HepG2 (cell line): ENCODE results near the gene CPXM1. TPM values are rescaled to one million over a fixed set of nuclear protein-coding genes. Genes with fewer than 3 reads are reported as not detected.
A peak's percentile ranks its signal among the peaks of the same experiment; 100 is the strongest.

Experiments used
- ARHGAP35 ChIP-seq: sonication (generic); formaldehyde crosslinking; IDR thresholded peaks from 2 replicates; pipeline ENCODE4 v1.9.0; 2022; ENCODE audit warnings: mild to moderate bottlenecking, inconsistent platforms, moderate library complexity, missing genetic modification reagents, borderline replicate concordance
- ARNT2 ChIP-seq: sonication (generic); formaldehyde crosslinking; IDR thresholded peaks from 2 replicates; pipeline ENCODE4 v1.8.0; 2022; ENCODE audit warnings: mild to moderate bottlenecking, low read depth, missing genetic modification reagents, moderate library complexity
- CREM ChIP-seq, 2 experiments: sonication (generic) in 1 of 2; formaldehyde crosslinking in 1 of 2; IDR thresholded peaks; 2 replicates each; pipeline versions ENCODE4 v1.4.0 to v1.6.1; 2016 to 2020; ENCODE audit warnings: antibody characterized with exemption in 1 of 2, mild to moderate bottlenecking in 1 of 2, missing genetic modification reagents in 1 of 2
- FOSL2 ChIP-seq: sonication (generic); formaldehyde crosslinking; IDR thresholded peaks from 2 replicates; pipeline ENCODE4 v1.4.0; 2020; ENCODE audit warnings: missing genetic modification reagents
- FOXJ3 ChIP-seq: sonication (generic); formaldehyde crosslinking; IDR thresholded peaks from 2 replicates; pipeline ENCODE4 v1.4.0; 2020; ENCODE audit warnings: missing genetic modification reagents, mild to moderate bottlenecking, borderline replicate concordance
- KDM3A ChIP-seq: IDR thresholded peaks from 2 replicates; pipeline ENCODE4 v1.6.1; 2018; ENCODE audit warnings: low read depth, missing compliant biosample characterization
- SIN3B ChIP-seq: fragments of 150-350 bp; IDR thresholded peaks from 2 replicates; pipeline ENCODE4 v1.6.1; 2014; ENCODE audit warnings: low read length
- SSRP1 ChIP-seq: IDR thresholded peaks from 2 replicates; pipeline ENCODE4 v1.6.1; 2016; ENCODE audit warnings: control low read depth
- STAT5B ChIP-seq: sonication (generic); formaldehyde crosslinking; IDR thresholded peaks from 2 replicates; pipeline ENCODE4 v1.4.0; 2020; ENCODE audit warnings: missing genetic modification reagents
- TFDP2 ChIP-seq: sonication (generic); formaldehyde crosslinking; IDR thresholded peaks from 2 replicates; pipeline ENCODE4 v1.4.0; 2020; ENCODE audit warnings: missing genetic modification reagents
- THYN1 ChIP-seq: sonication (generic); formaldehyde crosslinking; IDR thresholded peaks from 2 replicates; pipeline ENCODE4 v1.8.1; 2023; ENCODE audit warnings: low read depth, mild to moderate bottlenecking, moderate library complexity, missing genetic modification reagents, borderline replicate concordance
- ZBTB42 ChIP-seq: sonication (generic); formaldehyde crosslinking; IDR thresholded peaks from 2 replicates; pipeline ENCODE4 v1.5.0; 2020; ENCODE audit warnings: mild to moderate bottlenecking, missing genetic modification reagents
- ZBTB7A ChIP-seq: sonication (generic); formaldehyde crosslinking; IDR thresholded peaks from 2 replicates; pipeline ENCODE4 v1.8.0; 2022; ENCODE audit warnings: mild to moderate bottlenecking, missing genetic modification reagents
- ZFX ChIP-seq: sonication (generic); formaldehyde crosslinking; IDR thresholded peaks from 2 replicates; pipeline ENCODE4 v1.4.0; 2020; ENCODE audit warnings: mild to moderate bottlenecking, low read depth, missing genetic modification reagents, moderate library complexity
- ZNF101 ChIP-seq: sonication (generic); formaldehyde crosslinking; IDR thresholded peaks from 2 replicates; pipeline ENCODE4 v1.4.0; 2020; ENCODE audit warnings: mild to moderate bottlenecking, low read depth, missing genetic modification reagents, borderline replicate concordance
- ZNF275 ChIP-seq: sonication (generic); formaldehyde crosslinking; IDR thresholded peaks from 2 replicates; pipeline ENCODE4 v1.8.0; 2022; ENCODE audit warnings: missing genetic modification reagents, mild to moderate bottlenecking, inconsistent platforms, borderline replicate concordance
- ZNF331 ChIP-seq: sonication (generic); formaldehyde crosslinking; IDR thresholded peaks from 2 replicates; pipeline ENCODE4 v1.4.0; 2020; ENCODE audit warnings: missing genetic modification reagents
- ZNF367 ChIP-seq: sonication (generic); formaldehyde crosslinking; IDR thresholded peaks from 2 replicates; pipeline ENCODE4 v1.4.0; 2020; ENCODE audit warnings: missing genetic modification reagents, borderline replicate concordance
- ZNF75D ChIP-seq: sonication (generic); formaldehyde crosslinking; IDR thresholded peaks from 2 replicates; pipeline ENCODE4 v1.8.1; 2023; ENCODE audit warnings: missing genetic modification reagents, mild to moderate bottlenecking, borderline replicate concordance
- ZNF816 ChIP-seq: sonication (generic); formaldehyde crosslinking; IDR thresholded peaks from 2 replicates; pipeline ENCODE4 v1.8.0; 2022; ENCODE audit warnings: missing genetic modification reagents, mild to moderate bottlenecking, borderline replicate concordance
- polyA plus RNA-seq, 8 experiments: library from polyadenylated mRNA; depleted of rRNA in 3 of 8; stranded (reverse) in 7 of 8; unstranded in 1 of 8; fragments of >200 nt; fragmentation: Illumina TruSeq in 4 of 8; extraction: Trizol in 4 of 8; gene quantifications; 2 replicates each; pipeline versions ENCODE4 v1.2.1 to v1.2.3, GENCODE V29; 2011 to 2016; ENCODE audit warnings: low read depth in 4 of 8, missing spikeins in 1 of 8, mixed read lengths in 1 of 8; ENCODE audit not compliant: insufficient read depth in 1 of 8
- total RNA-seq, 5 experiments: library from RNA; depleted of rRNA; stranded (reverse); fragments of >200 nt; fragmentation: Illumina TruSeq; extraction: Trizol; gene quantifications; 2 replicates each; pipeline ENCODE4 v1.2.3, GENCODE V29; 2016; ENCODE audit warnings: low read depth in 1 of 5
- TF ChIP-seq, protein P1 (sequence below): conservative IDR thresholded peaks from 2 replicates; pipeline ENCODE4 v1.6.1; 2018; ENCODE audit warnings: missing genetic modification reagents
- TF ChIP-seq, protein P2 (sequence below): IDR thresholded peaks from 2 replicates; pipeline ENCODE4 v1.6.1; 2016; ENCODE audit warnings: control low read depth
- TF ChIP-seq, protein P3 (sequence below): sonication (generic); formaldehyde crosslinking; IDR thresholded peaks from 2 replicates; pipeline ENCODE4 v1.4.0; 2020; ENCODE audit warnings: missing genetic modification reagents

Gene CPXM1
- total and polyA plus RNA-seq, 2 of the 13 experiments (the other 11 are each of a cell fraction or from before 2014, with no cell fraction given) = 0.07 TPM; not detected in 1

GRCh38 chr20:2752567-2753460, 47.6 kb downstream of the CPXM1 start (continued):
- TF ChIP-seq, protein P1, sequence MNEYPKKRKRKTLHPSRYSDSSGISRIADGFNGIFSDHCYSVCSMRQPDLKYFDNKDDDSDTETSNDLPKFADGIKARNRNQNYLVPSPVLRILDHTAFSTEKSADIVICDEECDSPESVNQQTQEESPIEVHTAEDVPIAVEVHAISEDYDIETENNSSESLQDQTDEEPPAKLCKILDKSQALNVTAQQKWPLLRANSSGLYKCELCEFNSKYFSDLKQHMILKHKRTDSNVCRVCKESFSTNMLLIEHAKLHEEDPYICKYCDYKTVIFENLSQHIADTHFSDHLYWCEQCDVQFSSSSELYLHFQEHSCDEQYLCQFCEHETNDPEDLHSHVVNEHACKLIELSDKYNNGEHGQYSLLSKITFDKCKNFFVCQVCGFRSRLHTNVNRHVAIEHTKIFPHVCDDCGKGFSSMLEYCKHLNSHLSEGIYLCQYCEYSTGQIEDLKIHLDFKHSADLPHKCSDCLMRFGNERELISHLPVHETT (CRISPR knock-in tag) = no peak
- TF ChIP-seq ZBTB42 (CRISPR knock-in tag) = no peak
- TF ChIP-seq ARNT2 (CRISPR knock-in tag) = no peak
- TF ChIP-seq THYN1 = no peak
- no peak; the same call in none of the 2 replicates for TF ChIP-seq ARHGAP35 (CRISPR knock-in tag)
- 0 out of 2 replicates have a peak, but pooled peaks have one; percentile 39 for TF ChIP-seq ZBTB7A (CRISPR knock-in tag)
- TF ChIP-seq ZNF275 = peak; percentile 73; the same call in 1 of the 2 replicates
- TF ChIP-seq ZNF75D = no peak
- TF ChIP-seq, protein P2, sequence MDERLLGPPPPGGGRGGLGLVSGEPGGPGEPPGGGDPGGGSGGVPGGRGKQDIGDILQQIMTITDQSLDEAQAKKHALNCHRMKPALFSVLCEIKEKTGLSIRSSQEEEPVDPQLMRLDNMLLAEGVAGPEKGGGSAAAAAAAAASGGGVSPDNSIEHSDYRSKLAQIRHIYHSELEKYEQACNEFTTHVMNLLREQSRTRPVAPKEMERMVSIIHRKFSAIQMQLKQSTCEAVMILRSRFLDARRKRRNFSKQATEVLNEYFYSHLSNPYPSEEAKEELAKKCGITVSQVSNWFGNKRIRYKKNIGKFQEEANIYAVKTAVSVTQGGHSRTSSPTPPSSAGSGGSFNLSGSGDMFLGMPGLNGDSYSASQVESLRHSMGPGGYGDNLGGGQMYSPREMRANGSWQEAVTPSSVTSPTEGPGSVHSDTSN = no peak
- no peak for TF ChIP-seq ZNF367
- no peak for TF ChIP-seq FOXJ3 (CRISPR knock-in tag)
- no peak for TF ChIP-seq STAT5B (CRISPR knock-in tag)
- peak; percentile 10; the same call in 1 of the 2 replicates for TF ChIP-seq TFDP2
- TF ChIP-seq CREM (IDR thresholded peaks at IDR 0.05) = no peak
- no peak for TF ChIP-seq CREM (CRISPR knock-in tag; IDR thresholded peaks at IDR 0.05)
- no peak for TF ChIP-seq ZNF101 (CRISPR knock-in tag)
- TF ChIP-seq ZFX (CRISPR knock-in tag) = no peak; the same call in 1 of the 2 replicates
- TF ChIP-seq, protein P3, sequence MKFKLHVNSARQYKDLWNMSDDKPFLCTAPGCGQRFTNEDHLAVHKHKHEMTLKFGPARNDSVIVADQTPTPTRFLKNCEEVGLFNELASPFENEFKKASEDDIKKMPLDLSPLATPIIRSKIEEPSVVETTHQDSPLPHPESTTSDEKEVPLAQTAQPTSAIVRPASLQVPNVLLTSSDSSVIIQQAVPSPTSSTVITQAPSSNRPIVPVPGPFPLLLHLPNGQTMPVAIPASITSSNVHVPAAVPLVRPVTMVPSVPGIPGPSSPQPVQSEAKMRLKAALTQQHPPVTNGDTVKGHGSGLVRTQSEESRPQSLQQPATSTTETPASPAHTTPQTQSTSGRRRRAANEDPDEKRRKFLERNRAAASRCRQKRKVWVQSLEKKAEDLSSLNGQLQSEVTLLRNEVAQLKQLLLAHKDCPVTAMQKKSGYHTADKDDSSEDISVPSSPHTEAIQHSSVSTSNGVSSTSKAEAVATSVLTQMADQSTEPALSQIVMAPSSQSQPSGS (CRISPR knock-in tag) = no peak
- TF ChIP-seq KDM3A (CRISPR knock-in tag) = no peak
- TF ChIP-seq FOSL2 = no peak; the same call in 1 of the 2 replicates
- TF ChIP-seq ZNF331 (CRISPR knock-in tag) = no peak
- no peak for TF ChIP-seq SSRP1 (CRISPR knock-in tag)
- no peak for TF ChIP-seq ZNF816 (CRISPR knock-in tag)
- 0 out of 2 replicates have a peak, but pooled peaks have one; percentile 20 for TF ChIP-seq SIN3B
